ENCODE data around the gene RALB.
A peak's percentile ranks its signal among the peaks of the same experiment; 100 is the strongest.

The RALB gene

GRCh38 chr2:120277505-120278205, 25.0 kb downstream of the RALB start:
- H3K9ac ChIP-seq (ENCODE audit: low read length) = no peak overlapping the region

GRCh38 chr2:120278901-120279300, 26.2 kb downstream of the RALB start:
- H3K9me3 ChIP-seq (ENCODE audit: control insufficient read depth, low read length) = no peaks in the 10 kb centered on the region

More at GRCh38 chr2:120277505-120278205, 25.0 kb downstream of the RALB start:
- Histone ChIP-seq H2BK12ac (ENCODE audit: low read length in 2 of 2) (no peak overlapping the region), H2AK5ac (ENCODE audit: low read length, severe bottlenecking) (no peak overlapping the region), H4K8ac (ENCODE audit: low read length) (peak overlapping the region; percentile 1), H3K4me2 (ENCODE audit: low read length, poor library complexity, severe bottlenecking) (no peak overlapping the region), H3K9me3 (ENCODE audit: control insufficient read depth, low read length) (no peaks in the 10 kb centered on the region), H2BK15ac (ENCODE audit: low read depth, poor library complexity, severe bottlenecking) (no peak overlapping the region), H3K79me1 (replicated peaks; ENCODE audit: low read length, poor library complexity, severe bottlenecking) (peaks cover 31% of the 10 kb centered on the region), H3K14ac (ENCODE audit: low read length in 2 of 2) (no peak overlapping the region), H2BK5ac (ENCODE audit: low read depth, low read length, poor library complexity, severe bottlenecking) (no peak overlapping the region), H2AFZ (ENCODE audit: low read depth, low read length) (no peak overlapping the region), H3K4me1 (ENCODE audit: control insufficient read depth, insufficient read depth, low read depth, low read length) (peaks cover 3% of the 10 kb centered on the region), H3K4me3 (ENCODE audit: insufficient read depth in 1 of 2, low read depth in 1 of 2, low read length in 2 of 2) (no peak overlapping the region), H3K27ac (ENCODE audit: low read length, poor library complexity, severe bottlenecking) (no peak overlapping the region), H3K18ac (ENCODE audit: low read depth in 1 of 2, low read length in 2 of 2) (no peak overlapping the region), H3K4ac (ENCODE audit: low read depth in 1 of 2, low read length in 2 of 2) (no peak overlapping the region), H3K36me3 (ENCODE audit: control insufficient read depth in 1 of 2, insufficient read depth in 2 of 2, low read depth in 1 of 2, low read length in 2 of 2) (peaks cover 16 to 33% of the 10 kb centered on the region in 2 experiments), H4K91ac (ENCODE audit: low read length) (peak overlapping the region; percentile 20), H2BK120ac (ENCODE audit: low read depth, low read length) (no peak overlapping the region), H3K27me3 (ENCODE audit: control insufficient read depth in 1 of 2, insufficient read depth in 1 of 2, low read length in 2 of 2) (no peaks in the 10 kb centered on the region), H3K23ac (ENCODE audit: low read length in 2 of 2) (no peak overlapping the region)
- WGBS = 92% methylated on average over 19 of the region's 19 CpGs
- no peak for DNase-seq

GRCh38 chr2:120279708-120280107, 27.1 kb downstream of the RALB start:
- Histone ChIP-seq H2BK120ac (ENCODE audit: low read depth, low read length) (no peak overlapping the region), H3K27me3 (ENCODE audit: control insufficient read depth in 1 of 2, insufficient read depth in 1 of 2, low read length in 2 of 2) (no peaks in the 10 kb centered on the region), H2AK5ac (ENCODE audit: low read length, severe bottlenecking) (no peak overlapping the region), H4K91ac (ENCODE audit: low read length) (no peak overlapping the region), H2AFZ (ENCODE audit: low read depth, low read length) (no peak overlapping the region), H3K14ac (ENCODE audit: low read length in 2 of 2) (no peak overlapping the region), H3K9ac (ENCODE audit: low read length) (no peak overlapping the region), H4K8ac (ENCODE audit: low read length) (no peak overlapping the region), H3K4ac (ENCODE audit: low read depth in 1 of 2, low read length in 2 of 2) (no peak overlapping the region), H3K18ac (ENCODE audit: low read depth in 1 of 2, low read length in 2 of 2) (no peak overlapping the region), H2BK5ac (ENCODE audit: low read depth, low read length, poor library complexity, severe bottlenecking) (no peak overlapping the region), H3K23ac (ENCODE audit: low read length in 2 of 2) (peak overlapping the region in 1 of 2 experiments; percentile 27), H3K36me3 (ENCODE audit: control insufficient read depth in 1 of 2, insufficient read depth in 2 of 2, low read depth in 1 of 2, low read length in 2 of 2) (peaks cover 16 to 35% of the 10 kb centered on the region in 2 experiments), H3K27ac (ENCODE audit: low read length, poor library complexity, severe bottlenecking) (no peak overlapping the region), H3K4me3 (ENCODE audit: insufficient read depth in 1 of 2, low read depth in 1 of 2, low read length in 2 of 2) (no peak overlapping the region), H3K4me1 (ENCODE audit: control insufficient read depth, insufficient read depth, low read depth, low read length) (peaks cover 2% of the 10 kb centered on the region), H2BK12ac (ENCODE audit: low read length in 2 of 2) (no peak overlapping the region), H3K9me3 (ENCODE audit: control insufficient read depth, low read length) (no peaks in the 10 kb centered on the region), H3K79me1 (replicated peaks; ENCODE audit: low read length, poor library complexity, severe bottlenecking) (peaks cover 28% of the 10 kb centered on the region), H2BK15ac (ENCODE audit: low read depth, poor library complexity, severe bottlenecking) (no peak overlapping the region), H3K4me2 (ENCODE audit: low read length, poor library complexity, severe bottlenecking) (no peak overlapping the region)
- DNase-seq = no peak
- WGBS = 97% methylated on average over 11 of the region's 14 CpGs

More at GRCh38 chr2:120278901-120279300, 26.2 kb downstream of the RALB start:
- H2BK120ac ChIP-seq (ENCODE audit: low read depth, low read length) = no peak overlapping the region
- H3K9ac ChIP-seq (ENCODE audit: low read length) = no peak overlapping the region
- no peak for DNase-seq
- H3K36me3 ChIP-seq (ENCODE audit: control insufficient read depth in 1 of 2, insufficient read depth in 2 of 2, low read depth in 1 of 2, low read length in 2 of 2) = peaks cover 16 to 33% of the 10 kb centered on the region in 2 experiments
- no peak overlapping the region for H3K4me2 ChIP-seq (ENCODE audit: low read length, poor library complexity, severe bottlenecking)
- no peak overlapping the region for H2BK12ac ChIP-seq (ENCODE audit: low read length in 2 of 2)
- H3K4me1 ChIP-seq (ENCODE audit: control insufficient read depth, insufficient read depth, low read depth, low read length) = peaks cover 2% of the 10 kb centered on the region
- no peak overlapping the region for H2BK5ac ChIP-seq (ENCODE audit: low read depth, low read length, poor library complexity, severe bottlenecking)
- H4K8ac ChIP-seq (ENCODE audit: low read length) = no peak overlapping the region
- 95% methylated on average over 10 of the region's 10 CpGs for WGBS
- H3K79me1 ChIP-seq (replicated peaks; ENCODE audit: low read length, poor library complexity, severe bottlenecking) = peaks cover 25% of the 10 kb centered on the region
- H3K4ac ChIP-seq (ENCODE audit: low read depth in 1 of 2, low read length in 2 of 2) = no peak overlapping the region
- H3K18ac ChIP-seq (ENCODE audit: low read depth in 1 of 2, low read length in 2 of 2) = no peak overlapping the region
- H3K4me3 ChIP-seq (ENCODE audit: insufficient read depth in 1 of 2, low read depth in 1 of 2, low read length in 2 of 2) = no peak overlapping the region
- no peaks in the 10 kb centered on the region for H3K27me3 ChIP-seq (ENCODE audit: control insufficient read depth in 1 of 2, insufficient read depth in 1 of 2, low read length in 2 of 2)
- H3K23ac ChIP-seq (ENCODE audit: low read length in 2 of 2) = no peak overlapping the region
- no peak overlapping the region for H3K27ac ChIP-seq (ENCODE audit: low read length, poor library complexity, severe bottlenecking)
- no peak overlapping the region for H2AFZ ChIP-seq (ENCODE audit: low read depth, low read length)
- H4K91ac ChIP-seq (ENCODE audit: low read length) = no peak overlapping the region
- no peak overlapping the region for H2AK5ac ChIP-seq (ENCODE audit: low read length, severe bottlenecking)
- H2BK15ac ChIP-seq (ENCODE audit: low read depth, poor library complexity, severe bottlenecking) = no peak overlapping the region
- no peak overlapping the region for H3K14ac ChIP-seq (ENCODE audit: low read length in 2 of 2)

DNA sequence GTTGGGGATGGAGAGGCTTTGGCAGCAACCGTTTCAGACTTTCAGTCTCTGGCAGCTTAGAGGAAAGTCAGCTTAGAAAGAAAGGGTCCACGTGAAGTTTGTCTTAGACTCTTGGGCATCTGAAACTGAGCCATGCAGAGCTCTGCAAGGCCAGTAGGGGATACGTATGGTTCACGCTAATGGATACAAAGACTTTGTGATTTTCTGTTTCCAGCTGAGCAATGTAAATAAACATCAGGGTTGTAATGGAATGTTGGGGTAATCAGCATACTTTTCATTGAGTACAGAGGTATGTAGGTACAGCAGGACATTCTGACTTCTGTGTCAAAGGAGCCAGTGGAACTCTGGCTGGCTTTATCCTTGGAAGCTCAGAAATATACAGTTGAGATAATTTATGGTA, 31.0 kb downstream of the RALB start:
- Histone ChIP-seq H3K27me3 (ENCODE audit: control insufficient read depth in 1 of 2, insufficient read depth in 1 of 2, low read length in 2 of 2) (no peaks in the 10 kb centered on the region), H2BK15ac (ENCODE audit: low read depth, poor library complexity, severe bottlenecking) (no peak overlapping the region), H2AK5ac (ENCODE audit: low read length, severe bottlenecking) (no peak overlapping the region), H2BK120ac (ENCODE audit: low read depth, low read length) (no peak overlapping the region), H3K18ac (ENCODE audit: low read depth in 1 of 2, low read length in 2 of 2) (no peak overlapping the region), H3K36me3 (ENCODE audit: control insufficient read depth in 1 of 2, insufficient read depth in 2 of 2, low read depth in 1 of 2, low read length in 2 of 2) (peaks cover 15 to 44% of the 10 kb centered on the region in 2 experiments), H3K4me1 (ENCODE audit: control insufficient read depth, insufficient read depth, low read depth, low read length) (peaks cover 3% of the 10 kb centered on the region), H3K4me2 (ENCODE audit: low read length, poor library complexity, severe bottlenecking) (no peak overlapping the region), H4K8ac (ENCODE audit: low read length) (no peak overlapping the region), H3K9ac (ENCODE audit: low read length) (no peak overlapping the region), H3K4me3 (ENCODE audit: insufficient read depth in 1 of 2, low read depth in 1 of 2, low read length in 2 of 2) (no peak overlapping the region), H2BK12ac (ENCODE audit: low read length in 2 of 2) (no peak overlapping the region), H3K23ac (ENCODE audit: low read length in 2 of 2) (no peak overlapping the region), H2AFZ (ENCODE audit: low read depth, low read length) (no peak overlapping the region), H3K79me1 (replicated peaks; ENCODE audit: low read length, poor library complexity, severe bottlenecking) (peaks cover 22% of the 10 kb centered on the region), H3K14ac (ENCODE audit: low read length in 2 of 2) (no peak overlapping the region), H2BK5ac (ENCODE audit: low read depth, low read length, poor library complexity, severe bottlenecking) (no peak overlapping the region), H4K91ac (ENCODE audit: low read length) (no peak overlapping the region), H3K4ac (ENCODE audit: low read depth in 1 of 2, low read length in 2 of 2) (no peak overlapping the region), H3K27ac (ENCODE audit: low read length, poor library complexity, severe bottlenecking) (no peak overlapping the region), H3K9me3 (ENCODE audit: control insufficient read depth, low read length) (no peaks in the 10 kb centered on the region)
- WGBS = 38% methylated on average over 4 of the region's 4 CpGs
- DNase-seq = peak; percentile 62

Data from mesenchymal stem cell (in vitro differentiated cells and primary cell).